ENCODE data around the gene CTSD. TPM values are rescaled to one million over a fixed set of nuclear protein-coding genes. Genes with fewer than 3 reads are reported as not detected.

Gene CTSD
- polyA plus RNA-seq, 1 of the 3 experiments (the other 2 are of a cell fraction): 187 TPM

GRCh38 chr11:1761857-1762536 lies 1.7 kb downstream of the CTSD start (continued):
- TF ChIP-seq USF2 (IDR thresholded peaks at IDR 0.05; ENCODE audit: borderline replicate concordance, low read depth, low read length) (no peak), SMC3 (IDR thresholded peaks at IDR 0.05; ENCODE audit: low read depth, low read length) (no peak), RXRA (IDR thresholded peaks at IDR 0.05; ENCODE audit: borderline replicate concordance, low read depth) (no peak), JUND (IDR thresholded peaks at IDR 0.05) (no peak), ELF1 (IDR thresholded peaks at IDR 0.05) (no peak), TCF12 (IDR thresholded peaks at IDR 0.05) (no peak), CHD2 (IDR thresholded peaks at IDR 0.05; ENCODE audit: low read length, partially characterized antibody) (no peak), RCOR1 (IDR thresholded peaks at IDR 0.05; ENCODE audit: low read length) (no peak), TEAD4 (IDR thresholded peaks at IDR 0.05; ENCODE audit: borderline replicate concordance, insufficient read depth) (no peak), FOXM1 (IDR thresholded peaks at IDR 0.05; ENCODE audit: low read depth) (no peak), TAF1 (IDR thresholded peaks at IDR 0.05; ENCODE audit: borderline replicate concordance, low read depth, low read length) (no peak)
- TF ChIP-seq, protein P1, sequence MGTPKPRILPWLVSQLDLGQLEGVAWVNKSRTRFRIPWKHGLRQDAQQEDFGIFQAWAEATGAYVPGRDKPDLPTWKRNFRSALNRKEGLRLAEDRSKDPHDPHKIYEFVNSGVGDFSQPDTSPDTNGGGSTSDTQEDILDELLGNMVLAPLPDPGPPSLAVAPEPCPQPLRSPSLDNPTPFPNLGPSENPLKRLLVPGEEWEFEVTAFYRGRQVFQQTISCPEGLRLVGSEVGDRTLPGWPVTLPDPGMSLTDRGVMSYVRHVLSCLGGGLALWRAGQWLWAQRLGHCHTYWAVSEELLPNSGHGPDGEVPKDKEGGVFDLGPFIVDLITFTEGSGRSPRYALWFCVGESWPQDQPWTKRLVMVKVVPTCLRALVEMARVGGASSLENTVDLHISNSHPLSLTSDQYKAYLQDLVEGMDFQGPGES (IDR thresholded peaks at IDR 0.05; ENCODE audit: low read depth, low read length): no peak

GRCh38 chr11:1761110-1761856 lies 2.4 kb downstream of the CTSD start:
- H3K27ac ChIP-seq (ENCODE audit: low read depth in 2 of 2, low read length in 1 of 2): no peak overlapping the region
- H3K4me2 ChIP-seq: peak overlapping the region; percentile 28; the same call in 1 of the 2 replicates
- H3K9ac ChIP-seq: no peak overlapping the region
- peaks cover 4 to 19% of the 10 kb centered on the region in 2 experiments; a peak in 3 of 4 replicates for H3K4me1 ChIP-seq (ENCODE audit: control insufficient read depth in 1 of 2, insufficient read depth in 2 of 2, low read depth in 1 of 2, low read length in 1 of 2)
- ChIA-PET POLR2A (no interaction called here), CTCF (interaction anchor here (1.1 to 2.2 kb wide), 6 partner anchors 64 to 395 kb away, joined by 3 to 12 read pairs (median 4); no protein-coding TSS in a partner anchor)
- no peaks in the 10 kb centered on the region for H3K9me2 ChIP-seq
- H3K27me3 ChIP-seq (ENCODE audit: insufficient read depth): no peaks in the 10 kb centered on the region
- H3K79me2 ChIP-seq (ENCODE audit: insufficient read depth): peaks cover 21% of the 10 kb centered on the region
- 95% methylated on average over 13 of the region's 28 CpGs for WGBS (ENCODE audit: low lambda C conversion rate)
- DNase-seq: no peak
- no peak overlapping the region for H3K4me3 ChIP-seq (ENCODE audit: low read depth in 2 of 2, low read length in 1 of 2)
- no peaks in the 10 kb centered on the region for H3F3A ChIP-seq (replicated peaks; ENCODE audit: insufficient read depth)
- H3K9me3 ChIP-seq: no peaks in the 10 kb centered on the region
- TF ChIP-seq CTCF (IDR thresholded peaks at IDR 0.05) (no peak), POLR2AphosphoS5 (IDR thresholded peaks at IDR 0.05; ENCODE audit: low read depth, low read length) (no peak), CHD2 (IDR thresholded peaks at IDR 0.05; ENCODE audit: low read length, partially characterized antibody) (no peak), EP300 (IDR thresholded peaks at IDR 0.05; ENCODE audit: borderline replicate concordance in 1 of 2, low read depth in 1 of 2, low read length in 1 of 2) (no peak), FOSL2 (IDR thresholded peaks at IDR 0.05; ENCODE audit: borderline replicate concordance, low read depth) (no peak), YY1 (IDR thresholded peaks at IDR 0.05; ENCODE audit: low read depth) (no peak), TCF12 (IDR thresholded peaks at IDR 0.05) (no peak), GABPA (IDR thresholded peaks at IDR 0.05; ENCODE audit: low read depth) (no peak), ELF1 (IDR thresholded peaks at IDR 0.05) (no peak), USF2 (IDR thresholded peaks at IDR 0.05; ENCODE audit: borderline replicate concordance, low read depth, low read length) (no peak), RCOR1 (IDR thresholded peaks at IDR 0.05; ENCODE audit: low read length) (no peak)
- no peak overlapping the region for H2AFZ ChIP-seq (ENCODE audit: low read depth)
- H4K20me1 ChIP-seq (ENCODE audit: insufficient read depth): no peaks in the 10 kb centered on the region
- H3K36me3 ChIP-seq (replicated peaks in 1 of 2; ENCODE audit: control insufficient read depth in 1 of 2, insufficient read depth in 2 of 2, low read length in 1 of 2): peaks cover 0 to 34% of the 10 kb centered on the region in 2 experiments
